ENCODE results near the gene NLN.

GRCh38 chr5:65874241-65874640 is 152.2 kb downstream of the NLN start:
- TF ChIP-seq, protein P1, sequence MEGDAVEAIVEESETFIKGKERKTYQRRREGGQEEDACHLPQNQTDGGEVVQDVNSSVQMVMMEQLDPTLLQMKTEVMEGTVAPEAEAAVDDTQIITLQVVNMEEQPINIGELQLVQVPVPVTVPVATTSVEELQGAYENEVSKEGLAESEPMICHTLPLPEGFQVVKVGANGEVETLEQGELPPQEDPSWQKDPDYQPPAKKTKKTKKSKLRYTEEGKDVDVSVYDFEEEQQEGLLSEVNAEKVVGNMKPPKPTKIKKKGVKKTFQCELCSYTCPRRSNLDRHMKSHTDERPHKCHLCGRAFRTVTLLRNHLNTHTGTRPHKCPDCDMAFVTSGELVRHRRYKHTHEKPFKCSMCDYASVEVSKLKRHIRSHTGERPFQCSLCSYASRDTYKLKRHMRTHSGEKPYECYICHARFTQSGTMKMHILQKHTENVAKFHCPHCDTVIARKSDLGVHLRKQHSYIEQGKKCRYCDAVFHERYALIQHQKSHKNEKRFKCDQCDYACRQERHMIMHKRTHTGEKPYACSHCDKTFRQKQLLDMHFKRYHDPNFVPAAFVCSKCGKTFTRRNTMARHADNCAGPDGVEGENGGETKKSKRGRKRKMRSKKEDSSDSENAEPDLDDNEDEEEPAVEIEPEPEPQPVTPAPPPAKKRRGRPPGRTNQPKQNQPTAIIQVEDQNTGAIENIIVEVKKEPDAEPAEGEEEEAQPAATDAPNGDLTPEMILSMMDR (IDR thresholded peaks at IDR 0.05): no peak
- TF ChIP-seq POLR2A (IDR thresholded peaks at IDR 0.05): no peak

All from adrenal gland (tissue), 5 donors.